Measurements from ENCODE around the gene TACSTD2.
"Not testable (repeated sequence)": the region's sequence is repeated elsewhere in the genome, so short reads cannot be mapped to it uniquely, and the experiment has no call there.

TACSTD2 gene

DNA sequence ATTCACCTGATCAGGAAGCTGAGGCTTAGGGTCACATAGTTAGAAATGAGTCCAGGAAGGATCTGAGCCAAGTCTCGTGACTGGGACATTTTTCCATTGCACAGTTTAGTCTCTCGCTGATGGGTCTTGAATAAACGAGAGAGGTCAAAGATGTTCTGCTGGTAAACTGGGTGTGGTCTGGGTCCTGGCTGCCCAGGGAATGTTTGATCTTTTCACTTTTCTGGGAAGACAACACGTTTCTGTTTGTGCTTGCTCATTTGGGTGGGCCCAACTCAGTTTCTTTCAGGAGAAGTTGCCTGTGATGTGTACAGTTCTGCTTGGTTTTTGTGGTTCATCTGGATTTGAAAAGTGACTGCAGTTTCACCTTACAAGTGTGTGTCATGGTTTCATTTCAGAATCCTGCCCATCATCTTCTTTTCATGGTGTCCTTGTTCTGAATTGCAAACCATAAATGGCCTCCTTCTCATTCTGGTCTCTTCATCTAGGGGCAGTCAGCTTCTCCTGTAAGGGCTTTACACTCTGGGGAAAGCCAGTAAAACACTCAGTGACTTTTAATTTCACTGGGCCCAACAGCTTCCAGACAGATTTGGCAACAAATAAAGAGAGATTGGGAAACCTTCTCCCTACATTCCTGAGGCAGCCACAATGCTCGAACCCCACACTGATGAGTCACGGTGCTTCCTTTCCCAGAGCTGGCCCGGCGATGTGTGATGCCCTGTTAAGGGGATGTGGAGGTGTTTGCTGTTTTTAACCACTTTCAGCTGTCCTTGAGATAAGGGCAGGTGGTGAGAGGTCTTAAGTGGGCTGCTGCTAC lies 7.2 kb upstream of the TACSTD2 start:
- no peaks in the 10 kb centered on the region for H3K4me1 ChIP-seq (ENCODE audit: insufficient read depth, low read length)
- H3K4me3 ChIP-seq (ENCODE audit: low read length), result no peak overlapping the region
- H3K27me3 ChIP-seq (ENCODE audit: insufficient read depth, low read length), result no peaks in the 10 kb centered on the region
- H3K9me3 ChIP-seq (ENCODE audit: low read length), result no peaks in the 10 kb centered on the region
- H2AFZ ChIP-seq (ENCODE audit: low read depth, low read length), result no peak overlapping the region
- H3K36me3 ChIP-seq (ENCODE audit: insufficient read depth, low read length), result no peaks in the 10 kb centered on the region

DNA sequence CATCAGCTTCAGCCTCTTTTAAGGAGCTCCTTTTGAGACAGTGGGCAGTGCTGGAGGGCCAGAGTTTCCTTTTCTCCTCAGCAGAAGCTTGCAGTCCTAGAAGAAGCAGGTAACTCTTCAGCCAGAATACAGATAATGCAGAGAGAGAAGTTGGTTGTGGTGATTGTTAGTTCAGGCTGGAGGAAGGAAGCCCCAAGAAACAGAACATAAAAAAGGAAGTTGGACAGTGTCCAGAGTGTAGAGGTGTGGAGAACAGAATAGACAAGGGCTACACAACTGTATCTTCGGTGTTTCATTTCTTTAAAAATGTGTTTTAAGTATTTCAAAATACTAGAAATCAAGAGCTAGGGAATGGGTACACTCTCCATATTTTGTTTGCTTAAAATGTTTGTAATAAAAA lies 6.4 kb upstream of the TACSTD2 start:
- no peaks in the 10 kb centered on the region for H3K27me3 ChIP-seq (ENCODE audit: insufficient read depth, low read length)
- no peaks in the 10 kb centered on the region for H3K36me3 ChIP-seq (ENCODE audit: insufficient read depth, low read length)
- no peak overlapping the region for H2AFZ ChIP-seq (ENCODE audit: low read depth, low read length)
- no peaks in the 10 kb centered on the region for H3K9me3 ChIP-seq (ENCODE audit: low read length)
- no peaks in the 10 kb centered on the region for H3K4me1 ChIP-seq (ENCODE audit: insufficient read depth, low read length)
- no peak overlapping the region for H3K4me3 ChIP-seq (ENCODE audit: low read length)

DNA sequence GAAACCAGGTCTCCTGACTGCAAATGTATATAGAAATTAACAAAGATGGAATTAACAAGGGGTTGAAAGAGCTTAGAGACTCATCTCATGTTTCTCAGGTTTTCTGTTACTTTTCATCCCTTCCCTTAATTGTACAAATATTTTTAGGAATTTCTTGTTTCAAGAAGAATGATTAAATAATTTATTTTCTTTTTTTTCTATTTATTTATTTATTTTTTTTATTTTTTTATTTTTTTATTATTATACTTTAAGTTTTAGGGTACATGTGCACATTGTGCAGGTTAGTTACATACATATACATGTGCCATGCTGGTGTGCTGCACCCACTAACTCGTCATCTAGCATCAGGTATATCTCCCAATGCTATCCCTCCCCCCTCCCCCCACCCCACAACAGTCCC lies 5.1 kb upstream of the TACSTD2 start:
- not testable (repeated sequence) for H3K9me3 ChIP-seq (ENCODE audit: low read length); H3K4me1 ChIP-seq (ENCODE audit: insufficient read depth, low read length); H2AFZ ChIP-seq (ENCODE audit: low read depth, low read length); H3K4me3 ChIP-seq (ENCODE audit: low read length); H3K27me3 ChIP-seq (ENCODE audit: insufficient read depth, low read length); H3K36me3 ChIP-seq (ENCODE audit: insufficient read depth, low read length)

DNA sequence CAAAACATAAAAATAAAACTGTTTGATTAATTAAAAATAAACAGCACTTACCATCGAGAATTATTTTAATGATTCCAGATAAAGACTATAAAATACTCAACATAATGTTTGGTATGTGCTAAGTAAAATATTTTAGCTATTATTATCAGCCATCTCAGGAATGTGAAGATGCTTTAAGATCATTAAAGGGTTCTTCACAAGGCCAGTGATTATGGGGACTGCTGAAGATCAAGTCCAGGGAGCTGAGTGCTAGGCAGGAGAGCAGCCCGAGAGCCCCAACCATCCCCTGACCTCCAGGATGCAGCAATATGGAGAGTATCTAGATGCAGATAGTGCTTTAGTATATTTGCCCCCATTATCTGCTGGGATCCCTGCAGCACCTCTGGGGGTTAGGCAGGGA lies 4.6 kb upstream of the TACSTD2 start:
- Histone ChIP-seq H3K4me3 (ENCODE audit: low read length) (no peak overlapping the region), H2AFZ (ENCODE audit: low read depth, low read length) (no peak overlapping the region), H3K27me3 (ENCODE audit: insufficient read depth, low read length) (no peaks in the 10 kb centered on the region), H3K36me3 (ENCODE audit: insufficient read depth, low read length) (no peaks in the 10 kb centered on the region), H3K4me1 (ENCODE audit: insufficient read depth, low read length) (no peaks in the 10 kb centered on the region), H3K9me3 (ENCODE audit: low read length) (no peaks in the 10 kb centered on the region)

DNA sequence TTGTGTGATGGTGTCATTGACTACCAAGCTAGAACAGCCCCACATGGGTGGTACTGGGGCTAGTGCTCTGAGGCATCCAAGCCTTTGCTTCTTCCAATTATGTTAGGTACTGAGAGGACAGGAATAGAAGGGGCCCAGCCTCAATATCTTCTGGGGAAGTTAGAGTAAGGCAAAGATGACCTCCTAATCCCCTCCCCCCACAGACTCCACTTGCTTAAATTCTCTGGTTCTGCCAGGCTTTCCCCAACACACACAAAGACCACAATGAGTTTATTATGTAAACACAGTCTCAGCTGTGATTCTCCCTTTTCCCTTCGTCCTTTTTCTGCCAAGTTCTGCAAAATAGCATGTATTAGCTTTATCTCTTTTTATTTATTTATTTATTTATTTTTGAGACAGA lies 3.1 kb upstream of the TACSTD2 start:
- Histone ChIP-seq H3K4me3 (ENCODE audit: low read length) (no peak overlapping the region), H3K27me3 (ENCODE audit: insufficient read depth, low read length) (no peaks in the 10 kb centered on the region), H3K4me1 (ENCODE audit: insufficient read depth, low read length) (no peaks in the 10 kb centered on the region), H2AFZ (ENCODE audit: low read depth, low read length) (no peak overlapping the region), H3K36me3 (ENCODE audit: insufficient read depth, low read length) (no peaks in the 10 kb centered on the region), H3K9me3 (ENCODE audit: low read length) (no peaks in the 10 kb centered on the region)

DNA sequence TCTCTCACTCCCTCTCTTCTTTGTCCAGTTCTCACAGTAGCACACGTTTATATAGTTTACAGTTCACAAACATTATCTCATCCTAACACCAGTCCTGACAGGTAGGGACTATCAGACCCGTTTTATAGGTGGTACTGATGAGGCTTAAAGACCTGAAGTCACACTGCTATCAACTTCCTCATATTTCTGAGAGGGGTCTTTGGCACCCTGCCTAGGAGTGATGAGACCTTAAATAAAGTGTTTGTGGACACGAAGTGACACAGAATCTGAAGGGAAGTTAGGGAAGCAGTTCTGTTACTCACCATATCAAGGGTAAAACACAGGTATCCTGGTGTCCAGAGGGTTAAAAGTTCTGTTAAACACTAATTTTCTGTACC lies 590 bp upstream of the TACSTD2 start:
- no peak overlapping the region for H3K4me3 ChIP-seq (ENCODE audit: low read length)
- no peak overlapping the region for H2AFZ ChIP-seq (ENCODE audit: low read depth, low read length)
- no peaks in the 10 kb centered on the region for H3K9me3 ChIP-seq (ENCODE audit: low read length)
- H3K4me1 ChIP-seq (ENCODE audit: insufficient read depth, low read length), result peaks cover 13% of the 10 kb centered on the region
- no peaks in the 10 kb centered on the region for H3K27me3 ChIP-seq (ENCODE audit: insufficient read depth, low read length)
- no peaks in the 10 kb centered on the region for H3K36me3 ChIP-seq (ENCODE audit: insufficient read depth, low read length)

DNA sequence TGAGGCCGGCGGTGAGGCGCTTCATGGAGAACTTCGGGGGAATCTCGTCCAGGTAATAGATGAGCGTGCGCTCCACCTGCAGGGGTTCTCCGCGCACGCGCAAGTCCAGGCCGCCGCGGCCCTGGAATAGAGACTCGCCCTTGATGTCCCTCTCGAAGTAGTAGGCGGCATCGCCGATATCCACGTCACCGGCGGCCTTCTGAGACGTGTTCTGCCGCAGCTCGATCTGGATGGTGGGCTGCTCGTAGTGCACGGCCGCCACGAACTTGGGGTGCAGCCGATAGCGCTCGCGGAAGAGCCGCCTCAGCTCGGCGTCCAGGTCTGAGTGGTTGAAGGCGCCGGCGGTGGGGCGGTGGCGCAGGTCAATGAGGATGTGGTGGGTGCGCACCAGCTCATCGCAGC lies 726 bp downstream of the TACSTD2 start:
- peaks cover 13% of the 10 kb centered on the region for H3K4me1 ChIP-seq (ENCODE audit: insufficient read depth, low read length)
- H3K36me3 ChIP-seq (ENCODE audit: insufficient read depth, low read length), result no peaks in the 10 kb centered on the region
- H2AFZ ChIP-seq (ENCODE audit: low read depth, low read length), result no peak overlapping the region
- H3K27me3 ChIP-seq (ENCODE audit: insufficient read depth, low read length), result no peaks in the 10 kb centered on the region
- no peaks in the 10 kb centered on the region for H3K9me3 ChIP-seq (ENCODE audit: low read length)
- H3K4me3 ChIP-seq (ENCODE audit: low read length), result no peak overlapping the region

DNA sequence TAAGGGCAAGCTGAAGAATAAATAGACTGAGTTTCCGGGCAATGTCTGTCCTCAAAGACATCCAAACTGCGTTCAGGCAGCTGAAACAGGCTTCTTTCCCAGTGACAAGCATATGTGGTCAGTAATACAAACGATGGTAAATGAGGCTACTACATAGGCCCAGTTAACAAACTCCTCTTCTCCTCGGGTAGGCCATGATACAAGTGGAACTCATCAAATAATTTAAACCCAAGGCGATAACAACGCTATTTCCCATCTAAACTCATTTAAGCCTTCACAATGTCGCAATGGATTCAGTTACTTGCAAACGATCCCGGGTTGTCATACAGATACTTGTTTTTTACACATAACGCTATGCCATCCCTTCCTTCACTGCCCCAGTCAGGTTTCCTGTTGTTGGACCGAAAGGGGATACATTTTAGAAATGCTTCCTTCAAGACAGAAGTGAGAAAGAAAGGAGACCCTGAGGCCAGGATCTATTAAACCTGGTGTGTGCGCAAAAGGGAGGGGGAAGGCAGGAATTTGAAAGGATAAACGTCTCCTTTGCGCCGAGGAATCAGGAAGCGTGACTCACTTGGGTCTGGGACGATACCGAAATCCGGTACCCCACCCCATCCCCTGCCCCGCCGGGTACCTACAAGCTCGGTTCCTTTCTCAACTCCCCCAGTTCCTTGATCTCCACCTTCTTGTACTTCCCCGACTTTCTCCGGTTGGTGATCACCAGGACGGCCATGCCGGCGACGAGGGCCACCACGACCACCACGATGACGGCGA lies 1.3 kb downstream of the TACSTD2 start:
- Histone ChIP-seq H3K4me1 (ENCODE audit: insufficient read depth, low read length) (peaks cover 13% of the 10 kb centered on the region), H3K27me3 (ENCODE audit: insufficient read depth, low read length) (no peaks in the 10 kb centered on the region), H3K36me3 (ENCODE audit: insufficient read depth, low read length) (no peaks in the 10 kb centered on the region), H2AFZ (ENCODE audit: low read depth, low read length) (no peak overlapping the region), H3K9me3 (ENCODE audit: low read length) (no peaks in the 10 kb centered on the region), H3K4me3 (ENCODE audit: low read length) (no peak overlapping the region)

DNA sequence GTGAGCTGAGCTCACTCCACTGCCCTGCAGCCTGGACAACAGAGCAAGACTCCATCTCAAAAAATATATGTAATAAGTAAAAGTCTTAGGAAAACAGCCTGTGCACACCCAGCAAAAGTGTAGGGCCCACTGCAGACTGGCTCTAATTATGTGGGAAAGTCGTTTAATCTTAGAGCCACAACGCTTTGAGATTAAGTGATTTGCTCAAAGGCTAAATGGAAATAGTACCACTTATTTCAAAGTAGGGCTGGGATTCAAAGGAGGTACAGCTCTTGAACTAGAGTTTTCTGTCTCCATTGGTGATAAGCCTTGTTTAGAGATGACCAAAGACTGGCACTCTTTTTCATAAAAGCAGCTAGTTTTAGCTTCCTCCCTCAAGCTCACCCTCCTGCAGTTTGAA lies 2.2 kb downstream of the TACSTD2 start:
- H3K4me3 ChIP-seq (ENCODE audit: low read length), result no peak overlapping the region
- no peaks in the 10 kb centered on the region for H3K9me3 ChIP-seq (ENCODE audit: low read length)
- H3K36me3 ChIP-seq (ENCODE audit: insufficient read depth, low read length), result no peaks in the 10 kb centered on the region
- H2AFZ ChIP-seq (ENCODE audit: low read depth, low read length), result no peak overlapping the region
- no peaks in the 10 kb centered on the region for H3K27me3 ChIP-seq (ENCODE audit: insufficient read depth, low read length)
- H3K4me1 ChIP-seq (ENCODE audit: insufficient read depth, low read length), result peaks cover 13% of the 10 kb centered on the region

DNA sequence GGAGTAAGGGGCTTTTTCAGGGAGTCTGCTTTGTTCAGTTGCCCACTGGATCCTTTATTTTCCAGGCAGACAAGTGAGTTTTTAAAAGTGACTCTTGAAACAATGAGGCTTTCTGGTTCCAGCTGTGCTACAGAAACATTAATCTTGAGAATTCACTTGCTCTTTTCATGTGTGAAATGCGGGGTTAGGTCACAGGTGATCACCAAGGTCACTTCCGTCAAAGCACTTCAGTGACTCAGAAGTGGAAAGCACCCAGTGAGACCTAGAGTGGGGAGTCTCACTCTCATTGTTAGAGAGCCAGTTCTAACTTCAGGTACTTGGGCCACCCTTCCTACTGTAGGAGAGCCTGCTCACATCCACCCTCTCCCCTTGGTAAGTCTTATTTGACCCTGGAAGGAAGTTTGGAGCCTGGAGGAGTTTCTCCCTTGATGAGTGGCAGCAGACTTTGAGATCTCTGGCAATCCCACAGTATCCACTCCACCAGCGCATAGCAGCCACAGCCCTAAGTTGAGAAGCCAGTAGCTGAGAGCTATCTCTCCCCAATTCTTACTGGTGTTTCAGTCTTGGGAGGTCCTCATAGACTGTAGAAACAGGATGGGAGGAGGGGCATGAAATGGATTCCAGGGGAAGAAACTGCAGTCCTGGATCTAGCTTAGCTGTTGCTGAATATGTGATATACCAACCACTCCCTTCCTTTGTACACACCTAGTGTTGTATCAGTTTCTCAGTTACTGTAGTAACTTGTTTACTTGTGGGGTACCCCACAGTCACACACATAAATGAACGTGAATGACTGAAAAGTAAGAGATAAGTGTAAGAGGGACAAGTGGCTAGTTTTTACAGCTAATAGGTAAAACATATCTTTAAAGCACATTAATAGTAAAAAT lies 3.1 kb downstream of the TACSTD2 start:
- H3K4me1 ChIP-seq (ENCODE audit: insufficient read depth, low read length), result peaks cover 13% of the 10 kb centered on the region
- H3K9me3 ChIP-seq (ENCODE audit: low read length), result no peaks in the 10 kb centered on the region
- H3K27me3 ChIP-seq (ENCODE audit: insufficient read depth, low read length), result no peaks in the 10 kb centered on the region
- H2AFZ ChIP-seq (ENCODE audit: low read depth, low read length), result no peak overlapping the region
- no peaks in the 10 kb centered on the region for H3K36me3 ChIP-seq (ENCODE audit: insufficient read depth, low read length)
- H3K4me3 ChIP-seq (ENCODE audit: low read length), result no peak overlapping the region

DNA sequence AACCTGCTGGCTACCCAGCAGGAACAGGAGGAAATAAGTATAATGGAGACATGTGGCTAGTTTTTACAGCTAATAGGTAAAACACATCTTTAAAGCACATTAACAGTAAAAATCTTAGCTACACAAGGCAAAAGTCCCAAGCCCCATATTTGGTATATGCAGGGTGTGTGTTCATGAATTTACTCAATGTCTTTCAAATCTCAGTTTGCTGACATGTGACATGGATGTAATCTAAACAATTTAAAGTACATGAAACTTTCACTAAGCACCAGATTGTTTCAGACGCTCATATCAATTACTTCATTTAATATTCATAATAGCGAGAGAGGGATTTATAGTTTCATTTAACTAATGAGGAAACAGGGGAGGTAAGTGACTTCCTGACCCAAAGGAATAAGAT lies 3.9 kb downstream of the TACSTD2 start:
- Histone ChIP-seq H3K27me3 (ENCODE audit: insufficient read depth, low read length) (no peaks in the 10 kb centered on the region), H3K36me3 (ENCODE audit: insufficient read depth, low read length) (no peaks in the 10 kb centered on the region), H3K4me3 (ENCODE audit: low read length) (no peak overlapping the region), H3K9me3 (ENCODE audit: low read length) (no peaks in the 10 kb centered on the region), H2AFZ (ENCODE audit: low read depth, low read length) (no peak overlapping the region), H3K4me1 (ENCODE audit: insufficient read depth, low read length) (peaks cover 13% of the 10 kb centered on the region)

DNA sequence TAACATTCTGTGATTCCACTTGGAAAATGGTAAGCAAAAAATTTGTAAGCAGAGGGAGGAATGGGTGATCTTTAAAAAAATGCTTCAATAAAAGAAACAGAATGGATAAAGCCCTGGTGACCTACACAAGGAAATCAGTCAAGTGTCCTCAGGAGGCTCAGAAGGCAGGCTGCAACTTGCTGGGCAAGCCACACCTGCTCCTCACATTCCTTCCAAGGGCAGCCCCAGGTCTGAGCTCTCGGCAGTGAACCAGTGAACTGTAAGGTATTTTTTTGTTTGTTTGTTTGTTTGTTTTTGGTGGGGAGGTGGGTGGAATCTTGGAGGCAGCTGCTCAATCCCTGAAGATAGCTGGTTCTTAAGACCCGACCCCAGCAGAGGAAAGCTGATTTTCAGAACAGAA lies 4.4 kb downstream of the TACSTD2 start:
- Histone ChIP-seq H3K4me3 (ENCODE audit: low read length) (no peak overlapping the region), H2AFZ (ENCODE audit: low read depth, low read length) (no peak overlapping the region), H3K27me3 (ENCODE audit: insufficient read depth, low read length) (no peaks in the 10 kb centered on the region), H3K9me3 (ENCODE audit: low read length) (no peaks in the 10 kb centered on the region), H3K36me3 (ENCODE audit: insufficient read depth, low read length) (no peaks in the 10 kb centered on the region), H3K4me1 (ENCODE audit: insufficient read depth, low read length) (peaks cover 13% of the 10 kb centered on the region)

DNA sequence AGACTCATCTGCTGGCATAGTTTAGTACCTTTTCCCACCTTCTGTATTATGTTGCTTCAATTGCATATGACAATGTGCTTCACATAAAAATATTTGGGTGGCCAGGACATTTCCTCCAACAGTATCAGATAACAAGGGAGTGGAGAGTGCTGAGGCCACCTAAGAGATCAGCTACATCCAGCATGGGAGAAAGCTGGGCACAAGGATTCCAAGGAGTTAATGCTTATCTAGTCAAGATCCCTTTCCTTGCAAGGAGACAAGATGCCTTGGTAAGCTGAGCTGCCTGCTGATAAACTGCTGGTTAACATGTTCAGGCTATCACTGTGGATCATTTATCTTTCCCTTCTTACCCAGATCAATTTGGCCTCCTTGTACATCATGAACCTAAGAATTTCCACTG lies 5.4 kb downstream of the TACSTD2 start:
- no peak overlapping the region for H3K4me3 ChIP-seq (ENCODE audit: low read length)
- no peaks in the 10 kb centered on the region for H3K9me3 ChIP-seq (ENCODE audit: low read length)
- H2AFZ ChIP-seq (ENCODE audit: low read depth, low read length), result no peak overlapping the region
- peaks cover 13% of the 10 kb centered on the region for H3K4me1 ChIP-seq (ENCODE audit: insufficient read depth, low read length)
- no peaks in the 10 kb centered on the region for H3K36me3 ChIP-seq (ENCODE audit: insufficient read depth, low read length)
- H3K27me3 ChIP-seq (ENCODE audit: insufficient read depth, low read length), result no peaks in the 10 kb centered on the region

Measured in neuron (in vitro differentiated cells).